ENCODE measurements around the gene ETNK1.
A peak's percentile ranks its signal among the peaks of the same experiment; 100 is the strongest.
"Not testable (repeated sequence)": the region's sequence is repeated elsewhere in the genome, so short reads cannot be mapped to it uniquely, and the experiment has no call there.

ETNK1 gene

DNA sequence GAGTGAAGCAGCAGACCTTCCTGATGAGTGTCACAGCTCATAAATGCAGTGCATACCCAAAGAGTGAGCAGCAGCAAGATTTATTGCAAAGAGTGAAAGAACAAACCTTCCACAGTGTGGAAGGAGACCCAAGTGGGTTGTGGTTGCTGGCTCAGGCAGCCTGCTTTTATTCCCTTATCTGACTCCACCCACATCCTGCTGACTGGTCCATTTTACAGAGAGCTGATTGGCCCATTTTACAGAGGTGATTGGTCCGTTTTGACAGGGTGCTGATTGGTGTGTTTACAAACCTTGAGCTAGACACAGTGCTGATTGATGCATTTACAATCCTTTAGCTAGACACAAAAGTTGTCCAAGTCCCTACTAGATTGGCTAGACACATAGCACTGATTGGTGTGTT lies 67.5 kb downstream of the ETNK1 start:
- FAIRE-seq: not testable (repeated sequence)

- no peak for FAIRE-seq
These were observed 68.1 kb downstream of the ETNK1 start for GRCh38 chr12:22692964-22693555.

DNA sequence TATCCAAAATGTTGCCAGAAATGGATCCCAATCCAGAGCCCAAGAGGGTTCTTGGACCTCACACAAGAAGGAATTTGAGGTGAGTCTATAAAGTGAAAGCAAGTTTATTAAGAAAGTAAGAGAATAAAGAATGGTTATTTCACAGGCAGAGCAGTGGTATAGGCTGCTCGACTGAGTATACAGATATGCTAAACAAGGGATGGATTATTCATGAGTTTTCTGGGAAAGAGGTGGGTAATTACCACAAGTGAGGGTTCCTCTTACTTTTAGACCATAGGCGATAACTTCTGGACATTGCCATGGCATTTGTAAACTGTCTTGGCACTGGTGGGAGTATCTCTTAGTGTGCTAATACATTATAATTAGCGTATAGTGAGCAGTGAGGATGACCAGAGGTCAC lies 73.6 kb downstream of the ETNK1 start:
- FAIRE-seq: no peak

GRCh38 chr12:22699705-22700104 lies 74.7 kb downstream of the ETNK1 start:
- not testable (repeated sequence) for FAIRE-seq

- no peak for FAIRE-seq
These were observed 75.1 kb downstream of the ETNK1 start for GRCh38 chr12:22700106-22700505.

GRCh38 chr12:22701216-22701809 lies 76.3 kb downstream of the ETNK1 start:
- not testable (repeated sequence) for FAIRE-seq

- FAIRE-seq: no peak
These were observed 77.7 kb downstream of the ETNK1 start for GRCh38 chr12:22702690-22703089.

GRCh38 chr12:22709292-22709691 lies 84.3 kb downstream of the ETNK1 start:
- FAIRE-seq: peak; percentile 82

- no peak for FAIRE-seq
These were observed 87.1 kb downstream of the ETNK1 start for GRCh38 chr12:22712083-22712482.

DNA sequence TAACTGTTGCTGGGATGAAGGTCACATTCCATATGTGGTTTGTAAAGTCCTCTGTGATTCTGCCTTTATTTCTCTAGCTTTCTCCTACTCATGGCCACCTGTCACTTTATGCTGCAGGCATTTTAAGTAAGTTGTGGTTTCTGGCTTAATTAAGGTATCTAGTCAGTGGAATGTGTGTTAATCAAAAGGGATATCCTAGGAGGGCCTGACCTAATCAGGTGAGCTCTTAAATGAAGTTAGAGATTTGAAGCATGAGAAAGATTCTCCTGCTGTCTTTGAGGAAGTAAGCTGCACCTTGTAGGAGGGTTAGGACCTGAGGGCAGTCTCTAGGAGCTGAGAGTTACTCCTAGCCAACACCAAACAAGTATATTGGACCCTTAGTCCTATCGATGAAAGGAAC lies 90.3 kb downstream of the ETNK1 start:
- no peak for FAIRE-seq

DNA sequence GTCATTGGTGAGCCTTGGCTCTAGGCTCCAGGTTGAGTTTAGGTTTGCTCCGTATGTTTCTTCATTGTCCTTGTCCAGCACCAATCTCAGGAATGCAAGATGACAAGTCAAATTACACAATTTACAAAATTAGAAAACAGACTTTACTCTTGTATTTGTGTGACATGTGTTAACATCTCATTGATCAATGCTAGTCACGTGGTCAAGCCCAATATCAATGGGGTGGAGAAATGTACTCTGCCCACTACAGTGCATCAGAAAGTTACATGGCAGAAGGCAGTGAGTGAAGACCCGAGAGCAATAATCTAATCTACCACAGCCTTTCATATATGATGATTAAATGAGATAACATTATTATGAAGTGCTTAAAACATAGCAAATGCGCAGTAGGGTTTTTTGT lies 94.8 kb downstream of the ETNK1 start:
- FAIRE-seq: no peak

- FAIRE-seq: no peak
These were observed 97.1 kb downstream of the ETNK1 start for GRCh38 chr12:22722081-22722480.

DNA sequence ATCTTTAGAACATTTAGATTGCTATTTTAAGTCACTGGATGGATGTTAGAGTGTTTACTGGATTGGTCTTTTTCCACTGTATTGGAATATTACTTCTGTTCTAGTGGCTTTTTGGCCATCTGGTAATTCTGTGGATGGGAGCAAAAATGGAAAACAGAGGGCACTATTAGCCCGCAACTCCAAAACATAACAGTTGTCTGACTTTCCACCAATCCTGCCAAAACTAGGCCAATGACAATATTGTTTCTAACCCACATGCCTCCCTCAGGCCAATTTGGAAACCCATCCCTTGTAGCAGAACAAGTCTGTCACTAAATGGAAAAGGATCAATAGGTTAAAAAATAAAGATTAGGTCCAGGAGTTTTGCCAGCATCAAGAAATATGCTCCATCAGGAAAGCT lies 97.8 kb downstream of the ETNK1 start:
- FAIRE-seq: no peak

GRCh38 chr12:22728987-22729386 lies 104.0 kb downstream of the ETNK1 start:
- FAIRE-seq: no peak

GRCh38 chr12:22729431-22729956 lies 104.5 kb downstream of the ETNK1 start:
- no peak for FAIRE-seq

GRCh38 chr12:22729957-22730443 lies 105.0 kb downstream of the ETNK1 start:
- FAIRE-seq: no peak

GRCh38 chr12:22731236-22731635 lies 106.3 kb downstream of the ETNK1 start:
- no peak for FAIRE-seq

- FAIRE-seq: no peak
These were observed 108.8 kb downstream of the ETNK1 start for GRCh38 chr12:22733756-22734155.

GRCh38 chr12:22738945-22739344 lies 114.0 kb downstream of the ETNK1 start:
- FAIRE-seq: no peak
